ENCODE measurements around the gene RPE. TPM values are rescaled to one million over a fixed set of nuclear protein-coding genes. Genes with fewer than 3 reads are reported as not detected.

Gene RPE
- total RNA-seq, 4 donors from 2014 or later: 67.3 to 190 (median 87.2) TPM

DNA sequence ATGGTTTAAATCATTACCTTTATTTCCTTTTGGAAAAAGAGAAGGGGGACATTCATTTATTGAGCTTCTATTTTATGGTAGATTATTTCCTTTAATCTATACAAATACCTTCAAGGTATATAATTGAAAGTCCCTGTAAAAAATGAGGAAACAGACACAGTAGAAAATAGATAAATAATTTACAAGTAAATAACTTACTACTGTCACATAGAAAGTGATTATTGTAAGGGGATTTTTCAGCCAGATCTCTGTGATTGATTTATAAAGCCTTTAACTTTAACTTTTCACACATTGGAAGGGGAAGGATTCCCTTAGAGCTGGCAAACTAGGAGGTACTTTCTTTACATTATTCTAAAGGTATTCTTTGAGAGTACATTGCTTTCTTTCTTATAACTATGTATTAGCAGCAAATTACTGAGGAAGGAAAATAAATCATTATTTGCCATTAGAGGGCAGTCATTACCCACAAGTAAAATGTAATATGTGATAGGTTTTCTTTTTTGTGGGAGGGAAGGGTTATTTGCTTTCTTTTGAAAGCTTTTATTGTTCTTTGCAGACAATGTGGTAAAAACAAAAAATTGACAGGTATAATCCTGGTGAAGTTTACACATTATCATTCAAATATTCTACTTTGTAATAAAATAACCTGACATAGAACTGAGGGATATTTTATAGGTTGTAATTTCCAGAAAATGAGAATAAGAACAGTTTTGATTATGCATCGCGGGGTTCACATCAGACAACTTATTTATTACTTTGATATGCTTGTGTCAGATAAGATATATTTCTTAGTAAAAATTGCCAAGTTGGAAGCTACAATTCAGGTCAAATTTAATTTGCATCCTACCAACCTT is 24.8 kb upstream of the RPE start:
- TF ChIP-seq, protein P1, sequence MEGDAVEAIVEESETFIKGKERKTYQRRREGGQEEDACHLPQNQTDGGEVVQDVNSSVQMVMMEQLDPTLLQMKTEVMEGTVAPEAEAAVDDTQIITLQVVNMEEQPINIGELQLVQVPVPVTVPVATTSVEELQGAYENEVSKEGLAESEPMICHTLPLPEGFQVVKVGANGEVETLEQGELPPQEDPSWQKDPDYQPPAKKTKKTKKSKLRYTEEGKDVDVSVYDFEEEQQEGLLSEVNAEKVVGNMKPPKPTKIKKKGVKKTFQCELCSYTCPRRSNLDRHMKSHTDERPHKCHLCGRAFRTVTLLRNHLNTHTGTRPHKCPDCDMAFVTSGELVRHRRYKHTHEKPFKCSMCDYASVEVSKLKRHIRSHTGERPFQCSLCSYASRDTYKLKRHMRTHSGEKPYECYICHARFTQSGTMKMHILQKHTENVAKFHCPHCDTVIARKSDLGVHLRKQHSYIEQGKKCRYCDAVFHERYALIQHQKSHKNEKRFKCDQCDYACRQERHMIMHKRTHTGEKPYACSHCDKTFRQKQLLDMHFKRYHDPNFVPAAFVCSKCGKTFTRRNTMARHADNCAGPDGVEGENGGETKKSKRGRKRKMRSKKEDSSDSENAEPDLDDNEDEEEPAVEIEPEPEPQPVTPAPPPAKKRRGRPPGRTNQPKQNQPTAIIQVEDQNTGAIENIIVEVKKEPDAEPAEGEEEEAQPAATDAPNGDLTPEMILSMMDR (IDR thresholded peaks at IDR 0.05): peak in 5 of 6 experiments; percentile 32 to 76 (median 59)
- no peak for TF ChIP-seq POLR2A (IDR thresholded peaks at IDR 0.05)
- DNase-seq: no peak
- no peaks in the 10 kb centered on the region for H3K27me3 ChIP-seq
- no peak overlapping the region for H3K4me3 ChIP-seq (replicated peaks in 1 of 3)
- no peaks in the 10 kb centered on the region for H3K36me3 ChIP-seq
- no peaks in the 10 kb centered on the region for H3K4me1 ChIP-seq
- intact Hi-C loops (cut with DNase I): loop anchor here (5.0 to 10.0 kb wide), 2 partner anchors 220 to 427 kb away; no protein-coding TSS in a partner anchor
- 95 to 98% methylated on average over 2 of the region's 2 CpGs for WGBS, 2 donors
- H3K27ac ChIP-seq: no peak overlapping the region
- H3K9me3 ChIP-seq: no peaks in the 10 kb centered on the region

DNA sequence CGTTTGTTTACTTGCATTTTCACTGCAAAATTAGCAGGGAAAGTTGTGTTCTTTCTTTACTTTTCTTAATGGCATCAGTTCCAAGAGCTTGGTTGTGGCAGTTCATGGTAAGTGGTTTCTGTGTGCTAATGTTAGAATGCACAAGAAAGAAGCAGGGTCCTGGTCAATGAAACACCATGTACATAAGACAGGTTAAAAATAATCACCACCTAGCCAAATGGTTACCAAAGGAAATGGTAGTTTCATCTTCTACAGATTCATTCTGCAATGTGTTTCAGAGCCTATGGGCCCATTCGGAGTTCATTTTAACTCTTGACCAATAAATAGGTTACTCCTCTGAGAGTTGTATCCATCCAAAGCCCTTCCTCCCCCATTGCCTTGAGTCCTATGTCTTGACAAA is 18.1 kb upstream of the RPE start:
- Histone ChIP-seq H3K36me3 (no peaks in the 10 kb centered on the region), H3K4me3 (replicated peaks in 1 of 3) (no peak overlapping the region), H3K9me3 (no peaks in the 10 kb centered on the region), H3K4me1 (no peaks in the 10 kb centered on the region), H3K27me3 (no peaks in the 10 kb centered on the region), H3K27ac (no peak overlapping the region)
- no peak for TF ChIP-seq POLR2A (IDR thresholded peaks at IDR 0.05)
- TF ChIP-seq, protein P1 (IDR thresholded peaks at IDR 0.05): no peak
- intact Hi-C loops (cut with DNase I): no loop called here
- WGBS, 2 donors: 92 to 99% methylated on average over 2 of the region's 2 CpGs
- no peak for DNase-seq

DNA sequence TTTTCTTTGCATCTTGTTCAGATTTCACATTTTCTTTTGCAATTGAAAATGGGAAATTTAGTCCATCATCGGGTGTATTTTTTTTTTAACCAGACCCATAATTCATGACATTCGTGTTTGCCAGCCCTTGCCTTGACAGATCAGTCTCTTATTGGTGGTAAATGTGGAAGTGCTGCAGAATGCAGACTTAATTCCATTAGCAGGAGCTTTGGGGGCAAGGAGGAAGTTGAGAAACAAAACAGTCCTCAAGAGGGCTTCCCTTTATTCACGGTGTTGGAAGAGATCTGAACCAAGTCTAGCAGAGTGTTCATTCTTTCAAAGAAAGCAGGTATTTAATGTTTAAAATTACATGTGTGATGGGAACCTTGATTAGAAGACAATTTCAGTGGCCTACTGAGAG is 16.6 kb upstream of the RPE start:
- Histone ChIP-seq H3K4me3 (replicated peaks in 1 of 3) (no peak overlapping the region), H3K36me3 (no peaks in the 10 kb centered on the region), H3K4me1 (no peaks in the 10 kb centered on the region), H3K27ac (no peak overlapping the region), H3K9me3 (no peaks in the 10 kb centered on the region), H3K27me3 (no peaks in the 10 kb centered on the region)
- intact Hi-C loops (cut with DNase I): no loop called here
- TF ChIP-seq, protein P1 (IDR thresholded peaks at IDR 0.05): no peak
- no peak for TF ChIP-seq POLR2A (IDR thresholded peaks at IDR 0.05)
- 52 to 62% methylated on average over 3 of the region's 3 CpGs for WGBS, 2 donors
- no peak for DNase-seq

DNA sequence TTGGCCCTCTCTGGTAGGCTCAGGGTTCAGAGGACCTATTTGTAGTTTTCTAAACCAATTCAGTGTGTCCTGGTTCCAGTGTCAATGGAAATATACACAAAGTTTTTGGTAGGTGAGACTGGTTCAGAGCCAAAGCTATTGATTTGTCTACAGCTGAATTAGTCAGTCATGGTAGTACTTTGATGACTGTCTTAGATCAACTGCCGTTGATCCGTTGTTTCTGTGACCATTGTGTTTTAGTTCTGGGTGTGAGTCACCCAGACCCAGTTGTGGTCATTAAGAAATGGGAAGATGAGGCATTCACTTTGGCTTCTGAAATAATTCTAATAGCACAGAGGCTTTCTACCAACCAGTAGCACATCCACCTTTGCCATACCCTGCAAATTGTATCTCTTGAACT is 16.0 kb upstream of the RPE start:
- no peaks in the 10 kb centered on the region for H3K4me1 ChIP-seq
- no peak overlapping the region for H3K4me3 ChIP-seq (replicated peaks in 1 of 3)
- H3K9me3 ChIP-seq: no peaks in the 10 kb centered on the region
- no peak for DNase-seq
- no peak for TF ChIP-seq POLR2A (IDR thresholded peaks at IDR 0.05)
- TF ChIP-seq, protein P1 (IDR thresholded peaks at IDR 0.05): no peak
- 70 to 86% methylated on average over 2 of the region's 2 CpGs for WGBS, 2 donors
- no peak overlapping the region for H3K27ac ChIP-seq
- intact Hi-C loops (cut with DNase I): no loop called here
- no peaks in the 10 kb centered on the region for H3K27me3 ChIP-seq
- no peaks in the 10 kb centered on the region for H3K36me3 ChIP-seq

DNA sequence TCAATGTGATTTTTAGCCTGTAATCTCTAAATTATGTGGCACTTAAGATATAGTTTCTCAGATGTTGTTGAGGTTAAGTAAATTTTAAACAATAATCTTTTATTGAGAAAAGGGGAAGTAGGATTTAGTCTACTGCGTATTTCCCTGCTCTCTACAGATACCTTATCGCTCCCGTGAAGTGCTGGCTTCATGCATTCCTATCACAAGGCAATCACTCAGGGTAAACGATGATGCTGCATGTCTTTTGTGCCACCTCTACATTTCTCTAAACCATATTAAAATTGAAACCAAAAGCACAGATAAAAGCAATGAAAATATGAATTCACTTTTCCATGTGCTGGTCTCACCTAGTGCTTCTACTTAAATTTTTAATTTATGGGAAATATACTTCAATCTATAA is 14.4 kb upstream of the RPE start:
- H3K27ac ChIP-seq: no peak overlapping the region
- H3K4me3 ChIP-seq (replicated peaks in 1 of 3): no peak overlapping the region
- H3K4me1 ChIP-seq: no peaks in the 10 kb centered on the region
- no peaks in the 10 kb centered on the region for H3K9me3 ChIP-seq
- DNase-seq: no peak
- TF ChIP-seq, protein P1 (IDR thresholded peaks at IDR 0.05): no peak
- TF ChIP-seq POLR2A (IDR thresholded peaks at IDR 0.05): no peak
- no peaks in the 10 kb centered on the region for H3K27me3 ChIP-seq
- no peaks in the 10 kb centered on the region for H3K36me3 ChIP-seq
- WGBS, 2 donors: 71 to 74% methylated on average over 4 of the region's 4 CpGs
- intact Hi-C loops (cut with DNase I): no loop called here
